Measurements from ENCODE around the gene PRMT3.

The PRMT3 gene

DNA sequence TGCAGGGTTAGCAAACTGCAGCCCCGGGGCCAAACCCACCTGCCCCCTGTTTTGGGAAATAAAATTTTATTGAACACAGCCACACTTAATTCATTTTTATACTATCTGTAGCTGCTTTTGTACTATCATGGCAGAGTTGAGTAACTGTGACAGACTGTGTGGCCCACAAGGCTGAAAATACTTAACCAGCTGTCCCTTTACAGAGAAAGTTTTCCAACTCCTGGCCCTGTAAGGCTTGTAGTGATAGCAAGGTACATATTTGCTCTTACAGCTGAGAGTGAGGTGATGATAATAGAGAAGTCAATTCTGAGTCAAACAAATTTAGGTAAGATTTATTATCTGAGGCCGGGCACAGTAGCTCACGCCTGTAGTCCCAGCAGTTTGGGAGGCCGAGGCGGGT lies 124.5 kb downstream of the PRMT3 start:
- DNase-seq (ENCODE audit: extremely low spot score): no peak
- ChIA-PET POLR2A (no interaction called here), CTCF (interaction anchor here (0.5 to 2.9 kb wide), 7 partner anchors 9 to 1748 kb away, joined by 3 to 8 read pairs (median 3); no protein-coding TSS in a partner anchor)
- TF ChIP-seq, protein P1, sequence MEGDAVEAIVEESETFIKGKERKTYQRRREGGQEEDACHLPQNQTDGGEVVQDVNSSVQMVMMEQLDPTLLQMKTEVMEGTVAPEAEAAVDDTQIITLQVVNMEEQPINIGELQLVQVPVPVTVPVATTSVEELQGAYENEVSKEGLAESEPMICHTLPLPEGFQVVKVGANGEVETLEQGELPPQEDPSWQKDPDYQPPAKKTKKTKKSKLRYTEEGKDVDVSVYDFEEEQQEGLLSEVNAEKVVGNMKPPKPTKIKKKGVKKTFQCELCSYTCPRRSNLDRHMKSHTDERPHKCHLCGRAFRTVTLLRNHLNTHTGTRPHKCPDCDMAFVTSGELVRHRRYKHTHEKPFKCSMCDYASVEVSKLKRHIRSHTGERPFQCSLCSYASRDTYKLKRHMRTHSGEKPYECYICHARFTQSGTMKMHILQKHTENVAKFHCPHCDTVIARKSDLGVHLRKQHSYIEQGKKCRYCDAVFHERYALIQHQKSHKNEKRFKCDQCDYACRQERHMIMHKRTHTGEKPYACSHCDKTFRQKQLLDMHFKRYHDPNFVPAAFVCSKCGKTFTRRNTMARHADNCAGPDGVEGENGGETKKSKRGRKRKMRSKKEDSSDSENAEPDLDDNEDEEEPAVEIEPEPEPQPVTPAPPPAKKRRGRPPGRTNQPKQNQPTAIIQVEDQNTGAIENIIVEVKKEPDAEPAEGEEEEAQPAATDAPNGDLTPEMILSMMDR (IDR thresholded peaks at IDR 0.05; ENCODE audit: control extremely low read depth, extremely low read depth, low read depth, missing control alignments): no peak

DNA sequence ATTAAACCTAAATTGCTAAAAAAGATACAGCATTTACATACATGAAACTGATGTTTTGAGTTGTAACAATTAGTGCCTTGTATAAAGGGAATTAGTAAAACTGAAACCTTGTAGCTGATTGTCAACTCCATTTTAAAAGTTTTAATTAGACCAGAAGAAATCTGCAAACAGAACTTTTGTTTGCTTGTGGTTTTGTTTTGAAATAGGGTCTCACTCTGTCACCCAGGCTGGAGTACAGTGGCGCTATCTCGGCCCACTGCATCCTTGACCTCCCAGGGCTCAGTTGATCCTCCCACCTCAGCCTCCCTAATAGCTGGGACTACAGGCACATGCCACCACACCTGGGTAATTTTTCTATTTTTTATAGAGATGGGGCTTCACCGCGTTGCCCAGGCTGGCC lies 125.4 kb downstream of the PRMT3 start:
- CTCF ChIA-PET: interaction anchor here (0.9 to 2.9 kb wide), 6 partner anchors 12 to 33 kb away, joined by 3 to 8 read pairs (median 4); no protein-coding TSS in a partner anchor
- DNase-seq (ENCODE audit: extremely low spot score): no peak
- POLR2A ChIA-PET: no interaction called here
- TF ChIP-seq, protein P1 (IDR thresholded peaks at IDR 0.05; ENCODE audit: control extremely low read depth, extremely low read depth, low read depth, missing control alignments): no peak

DNA sequence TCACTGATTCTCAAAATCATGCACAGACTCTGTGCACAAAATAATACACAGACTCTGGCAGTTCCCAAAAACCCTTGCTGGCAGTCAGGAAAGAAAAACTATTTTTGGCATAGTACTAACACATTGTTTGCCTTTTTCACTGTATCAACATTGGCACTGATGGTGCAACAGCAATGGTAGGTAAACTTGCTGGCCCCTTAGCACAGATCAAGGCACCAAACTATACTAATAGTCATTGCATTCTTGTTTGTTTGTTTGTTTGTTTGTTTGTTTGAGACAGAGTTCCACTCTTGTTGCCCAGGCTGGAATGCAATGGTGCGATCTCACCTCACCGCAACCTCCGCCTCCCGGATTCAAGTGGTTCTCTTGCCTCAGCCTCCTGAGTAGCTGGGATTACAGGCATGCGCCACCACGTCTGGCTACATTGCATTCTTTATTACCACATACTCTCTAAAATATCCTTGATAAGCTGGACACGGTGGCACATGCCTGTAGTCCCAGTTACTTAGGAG lies 130.9 kb downstream of the PRMT3 start:
- POLR2A ChIA-PET: no interaction called here
- no peak for DNase-seq (ENCODE audit: extremely low spot score)
- CTCF ChIA-PET: no interaction called here
- TF ChIP-seq, protein P1 (IDR thresholded peaks at IDR 0.05; ENCODE audit: control extremely low read depth, extremely low read depth, low read depth, missing control alignments): no peak

DNA sequence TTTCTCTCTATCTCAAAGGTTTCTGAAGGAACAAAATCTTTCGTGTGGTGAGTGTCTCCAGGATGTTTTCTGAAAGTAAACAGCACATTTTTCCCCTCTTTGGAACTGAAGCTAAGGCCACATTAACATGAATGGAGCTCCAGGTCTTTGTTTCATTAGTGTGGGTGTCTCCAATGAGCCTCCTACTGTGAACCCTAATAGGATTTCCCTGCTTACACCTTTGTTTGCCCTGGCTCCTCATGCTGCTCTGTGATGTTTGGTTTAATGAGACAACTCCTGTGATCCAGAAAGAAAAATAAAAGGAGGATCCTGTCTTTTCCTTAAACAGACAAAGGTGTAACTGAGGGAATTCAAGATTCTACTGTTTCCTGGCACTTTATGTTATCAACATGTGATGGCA lies 135.0 kb downstream of the PRMT3 start:
- DNase-seq (ENCODE audit: extremely low spot score): no peak
- POLR2A ChIA-PET: no interaction called here
- TF ChIP-seq, protein P1 (IDR thresholded peaks at IDR 0.05; ENCODE audit: control extremely low read depth, extremely low read depth, low read depth, missing control alignments): no peak
- CTCF ChIA-PET: interaction anchor here (1.0 to 2.1 kb wide), 2 partner anchors 12 to 13 kb away, joined by 3 to 4 read pairs; no protein-coding TSS in a partner anchor

DNA sequence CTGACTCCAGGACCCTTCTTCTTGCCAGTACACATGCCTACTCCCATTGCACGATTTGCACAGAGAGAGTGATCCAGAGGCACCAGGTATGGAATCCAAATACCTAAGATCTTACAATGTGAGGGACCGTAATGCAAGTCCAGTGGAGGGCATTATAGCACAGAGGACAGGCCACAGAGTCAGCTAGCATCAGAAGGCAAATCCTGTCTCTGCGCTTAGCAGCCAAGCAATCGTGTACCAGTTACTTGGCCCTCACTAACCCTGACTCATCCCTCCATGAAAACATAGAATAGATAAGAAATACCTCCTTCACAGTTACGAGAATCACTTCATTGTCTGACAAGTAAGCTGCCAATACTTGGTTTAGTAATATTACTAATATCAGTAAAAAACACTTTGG lies 142.2 kb downstream of the PRMT3 start:
- POLR2A ChIA-PET: no interaction called here
- CTCF ChIA-PET: interaction anchor here (1.1 to 1.9 kb wide), 3 partner anchors 9 to 175 kb away, joined by 3 to 8 read pairs (median 3); no protein-coding TSS in a partner anchor
- no peak for DNase-seq (ENCODE audit: extremely low spot score)
- TF ChIP-seq, protein P1 (IDR thresholded peaks at IDR 0.05; ENCODE audit: control extremely low read depth, extremely low read depth, low read depth, missing control alignments): no peak

- CTCF ChIA-PET: interaction anchor here (1.1 to 1.9 kb wide), 3 partner anchors 11 to 177 kb away, joined by 3 to 8 read pairs (median 3); no protein-coding TSS in a partner anchor
- DNase-seq (ENCODE audit: extremely low spot score): peak; percentile 18
- TF ChIP-seq, protein P1 (IDR thresholded peaks at IDR 0.05; ENCODE audit: control extremely low read depth, extremely low read depth, low read depth, missing control alignments): no peak
- POLR2A ChIA-PET: no interaction called here
These were observed 143.6 kb downstream of the PRMT3 start for GRCh38 chr11:20530942-20531703.

Data from GM10248 (cell line).